Naive thymus-derived CD4-positive, alpha-beta T cell (primary cell): ENCODE data around the gene GPR32. TPM values are rescaled to one million over a fixed set of nuclear protein-coding genes. Genes with fewer than 3 reads are reported as not detected.
A peak's percentile ranks its signal among the peaks of the same experiment; 100 is the strongest.
"Not testable (repeated sequence)": the region's sequence is repeated elsewhere in the genome, so short reads cannot be mapped to it uniquely, and the experiment has no call there.

ENCODE experiments used
- ATAC-seq: fragments of 150-1000 bp; cut with Tn5 transposase; 2 replicates; pipeline ENCODE4 v1.10.0; 2021; ENCODE audit warnings: mild to moderate bottlenecking, moderate library complexity
- CTCF ChIA-PET: fragments of 350-600 bp; sonication (Branson Sonifier 250); formaldehyde crosslinking; loops from one replicate; lab custom pipeline; 2021; ENCODE audit warnings: antibody characterized with exemption; lab: Charles Lee
- POLR2A ChIA-PET: fragments of 350-600 bp; sonication (Branson Sonifier 250); formaldehyde crosslinking; loops from one replicate; lab custom pipeline; 2021; ENCODE audit warnings: antibody characterized with exemption, inconsistent platforms; lab: Charles Lee
- DNase-seq, 9 donors: peaks; one replicate each; pipeline versions ENCODE4 v3.0.0 to v3.0.0-alpha.2; 2020 to 2022; ENCODE audit warnings: mixed read lengths in 1 of 9
- H3K27ac ChIP-seq: one replicate; pipeline ENCODE4 v1.7.0; 2013; ENCODE audit warnings: mild to moderate bottlenecking, low read depth, low read length, moderate library complexity
- H3K27me3 ChIP-seq, 2 donors: one replicate each; pipeline ENCODE4 v1.7.0; 2013; ENCODE audit warnings: low read length in 2 of 2, mild to moderate bottlenecking in 2 of 2, moderate library complexity in 2 of 2; ENCODE audit not compliant: control insufficient read depth in 2 of 2, insufficient read depth in 2 of 2
- H3K36me3 ChIP-seq, 3 experiments: 1 replicate in 2 of 3; 2 replicates in 1 of 3; pipeline ENCODE4 v1.7.0; 2013; ENCODE audit warnings: low read length in 3 of 3, mild to moderate bottlenecking in 3 of 3, moderate library complexity in 1 of 3; ENCODE audit not compliant: insufficient read depth in 3 of 3, control insufficient read depth in 2 of 3
- H3K4me1 ChIP-seq, 2 donors: one replicate each; pipeline ENCODE4 v1.7.0; 2013; ENCODE audit warnings: low read length in 2 of 2, mild to moderate bottlenecking in 2 of 2, moderate library complexity in 1 of 2; ENCODE audit not compliant: control insufficient read depth in 2 of 2, insufficient read depth in 2 of 2
- H3K4me3 ChIP-seq: 2 replicates; pipeline ENCODE4 v1.7.0; 2013; ENCODE audit warnings: mild to moderate bottlenecking, low read length
- H3K9me3 ChIP-seq, 3 experiments: 1 replicate in 2 of 3; 2 replicates in 1 of 3; pipeline ENCODE4 v1.7.0; 2013; ENCODE audit warnings: low read length in 3 of 3; ENCODE audit not compliant: control insufficient read depth in 2 of 3
- H3K27ac Mint-ChIP-seq, 9 donors: one replicate each; pipeline ENCODE4 v1.8.0; 2020 to 2022; ENCODE audit warnings: mixed read lengths in 9 of 9, mild to moderate bottlenecking in 8 of 9, moderate library complexity in 5 of 9, inconsistent platforms in 2 of 9
- H3K27me3 Mint-ChIP-seq, 5 donors: one replicate each; pipeline ENCODE4 v1.8.0; 2021 to 2022; ENCODE audit warnings: mixed read lengths in 5 of 5, mild to moderate bottlenecking in 1 of 5
- H3K36me3 Mint-ChIP-seq, 5 donors: one replicate each; pipeline ENCODE4 v1.8.0; 2020 to 2022; ENCODE audit warnings: mixed read lengths in 5 of 5, mild to moderate bottlenecking in 3 of 5, inconsistent platforms in 1 of 5
- H3K4me1 Mint-ChIP-seq, 7 donors: one replicate each; pipeline ENCODE4 v1.8.0; 2020 to 2022; ENCODE audit warnings: mixed read lengths in 7 of 7, mild to moderate bottlenecking in 3 of 7, inconsistent platforms in 1 of 7
- H3K4me3 Mint-ChIP-seq, 10 donors: one replicate each; pipeline ENCODE4 v1.8.0; 2020 to 2022; ENCODE audit warnings: mild to moderate bottlenecking in 10 of 10, mixed read lengths in 10 of 10, moderate library complexity in 6 of 10, inconsistent platforms in 2 of 10
- H3K9me3 Mint-ChIP-seq, 11 donors: one replicate each; pipeline ENCODE4 v1.8.0; 2020 to 2022; ENCODE audit warnings: mixed read lengths in 11 of 11, mild to moderate bottlenecking in 4 of 11, inconsistent platforms in 1 of 11, moderate library complexity in 1 of 11
- intact Hi-C, 2 donors: fragments of 100-400 bp; cut with micrococcal nuclease; formaldehyde crosslinking; loops; one replicate each; pipeline ENCODE4 v1.15.1; 2023
- polyA plus RNA-seq, 2 donors: library from polyadenylated mRNA; unstranded; fragments of 300-500 nt; fragmentation: Illumina TruSeq; gene quantifications; one replicate each; pipeline ENCODE4 v1.2.3, GENCODE V29; 2021
- total RNA-seq, 6 experiments: library from RNA in 5 of 6; stranded (reverse) in 5 of 6; gene quantifications; 1 replicate in 5 of 6; 2 replicates in 1 of 6; pipeline ENCODE4 v1.2.3 and lab custom pipeline; 2021 to 2026

Gene GPR32
- total and polyA plus RNA-seq, 7 experiments from 2014 or later = not detected

DNA sequence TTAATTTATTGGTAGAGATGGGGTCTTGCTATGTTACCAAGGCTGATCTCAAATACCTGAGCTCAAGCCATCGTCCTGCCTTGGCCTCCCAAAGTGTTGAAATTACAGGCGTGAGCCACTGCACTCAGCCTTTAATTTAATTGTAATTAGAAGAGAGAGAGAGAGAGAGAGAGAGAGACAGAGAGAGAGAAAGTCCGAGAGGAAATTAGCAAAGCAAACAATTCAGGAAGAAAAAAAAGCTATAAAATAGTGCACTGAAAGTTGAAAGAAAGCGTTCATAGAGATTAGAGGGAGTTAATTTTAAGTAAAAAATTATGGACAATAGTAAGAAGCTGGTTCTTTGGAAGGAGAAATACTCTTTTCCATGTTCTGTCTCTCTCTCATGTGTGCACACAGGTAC, 7.0 kb downstream of the GPR32 start:
- H3K4me1 Mint-ChIP-seq = peaks cover 0 to 10% (median 6%) of the 10 kb centered on the region in 7 donors
- intact Hi-C loops = no loop called here

DNA sequence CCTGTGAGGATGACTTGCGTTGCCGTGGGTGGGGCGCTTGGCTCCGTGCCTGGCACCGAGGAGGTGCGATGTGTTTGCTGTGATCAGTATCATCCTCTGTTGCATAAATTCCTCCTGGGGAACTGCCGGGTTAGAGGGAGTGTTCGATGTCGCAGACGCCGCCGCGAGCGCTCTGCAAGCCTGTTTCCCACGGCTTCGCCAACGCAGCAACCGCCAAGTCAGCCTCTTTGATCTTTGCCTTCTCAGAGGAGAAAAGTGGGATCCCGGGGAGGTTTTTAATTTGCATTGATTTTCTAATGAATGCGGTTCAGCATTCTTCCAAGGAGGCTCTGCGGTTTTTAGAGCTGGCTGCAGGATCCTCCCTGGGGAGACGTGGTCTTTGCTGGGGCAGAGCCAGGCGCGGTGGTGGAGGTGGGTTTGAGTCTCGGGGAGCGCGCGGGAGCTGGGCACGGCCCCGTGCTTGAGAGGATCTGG, 7.6 kb downstream of the GPR32 start:
- H3K4me3 Mint-ChIP-seq = no peak overlapping the region
- intact Hi-C loops = no loop called here
- ChIA-PET CTCF (no interaction called here), POLR2A (interaction anchor here (1.0 kb wide), 1 partner anchor 421 kb away, joined by 3 read pairs; no protein-coding TSS in a partner anchor)
- Histone ChIP-seq H3K27me3 (peaks cover 0 to 17% of the 10 kb centered on the region in 2 donors), H3K4me1 (no peaks in the 10 kb centered on the region), H3K4me3 (no peak overlapping the region), H3K27ac (no peak overlapping the region), H3K36me3 (no peaks in the 10 kb centered on the region), H3K9me3 (no peaks in the 10 kb centered on the region)
- peaks cover 0 to 4% (median 0%) of the 10 kb centered on the region in 11 donors for H3K9me3 Mint-ChIP-seq
- H3K27me3 Mint-ChIP-seq = peaks cover 55 to 85% (median 79%) of the 10 kb centered on the region in 5 donors
- ATAC-seq (no peak), DNase-seq (no peak)
- peaks cover 2 to 14% (median 6%) of the 10 kb centered on the region in 7 donors for H3K4me1 Mint-ChIP-seq
- no peak overlapping the region for H3K27ac Mint-ChIP-seq
- H3K36me3 Mint-ChIP-seq = no peaks in the 10 kb centered on the region

More for the DNA sequence above, 7.0 kb downstream of the GPR32 start:
- Histone ChIP-seq H3K27me3 (peaks cover 0 to 17% of the 10 kb centered on the region in 2 donors), H3K4me1 (no peaks in the 10 kb centered on the region), H3K27ac (no peak overlapping the region), H3K4me3 (no peak overlapping the region), H3K36me3 (no peaks in the 10 kb centered on the region), H3K9me3 (no peaks in the 10 kb centered on the region)
- no peaks in the 10 kb centered on the region for H3K36me3 Mint-ChIP-seq
- H3K27me3 Mint-ChIP-seq = peaks cover 52 to 85% (median 75%) of the 10 kb centered on the region in 5 donors
- ChIA-PET CTCF (interaction anchor here (0.6 kb wide), 2 partner anchors 103 to 1679 kb away, joined by 3 read pairs; no protein-coding TSS in a partner anchor), POLR2A (interaction anchor here (1.0 kb wide), 1 partner anchor 420 kb away, joined by 3 read pairs; no protein-coding TSS in a partner anchor)
- no peak overlapping the region for H3K4me3 Mint-ChIP-seq
- H3K27ac Mint-ChIP-seq = no peak overlapping the region
- peaks cover 0 to 4% (median 0%) of the 10 kb centered on the region in 11 donors for H3K9me3 Mint-ChIP-seq
- DNase-seq = no peak
- ATAC-seq = no peak

DNA sequence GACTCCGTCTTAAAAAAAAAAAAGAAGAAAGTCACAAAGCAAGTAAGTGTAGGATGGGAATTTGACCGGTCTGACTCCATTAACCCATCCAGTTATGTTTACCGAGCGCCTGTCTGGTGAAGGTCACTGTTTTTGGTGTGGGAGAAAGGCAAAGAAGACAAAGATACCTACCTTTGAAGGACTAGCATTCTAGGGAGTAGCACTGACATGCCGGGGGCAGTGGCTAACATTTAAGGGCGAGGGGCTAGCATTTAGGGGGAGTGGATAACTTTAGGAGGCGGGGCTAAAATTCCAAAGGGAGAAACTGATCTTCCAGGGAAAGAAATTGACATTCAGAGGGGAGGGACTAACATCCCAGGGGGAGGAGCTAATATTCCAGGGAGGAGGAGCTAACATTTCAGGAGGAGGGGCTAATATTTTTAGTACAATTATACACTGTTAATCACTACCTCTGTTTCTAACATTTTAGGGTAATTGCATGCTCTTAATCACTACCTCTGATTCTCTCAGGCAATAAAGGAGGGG, 8.7 kb downstream of the GPR32 start:
- Mint-ChIP-seq H3K4me3 (no peak overlapping the region), H3K27ac (no peak overlapping the region), H3K36me3 (no peaks in the 10 kb centered on the region), H3K4me1 (peaks cover 2 to 20% (median 12%) of the 10 kb centered on the region in 7 donors), H3K9me3 (peaks cover 0 to 4% (median 0%) of the 10 kb centered on the region in 11 donors), H3K27me3 (peaks cover 55 to 85% (median 75%) of the 10 kb centered on the region in 5 donors)
- ATAC-seq (no peak), DNase-seq (no peak)
- no peaks in the 10 kb centered on the region for H3K9me3 ChIP-seq
- no peak overlapping the region for H3K4me3 ChIP-seq
- H3K36me3 ChIP-seq = no peaks in the 10 kb centered on the region
- H3K27ac ChIP-seq = no peak overlapping the region
- H3K27me3 ChIP-seq = peaks cover 0 to 17% of the 10 kb centered on the region in 2 donors
- H3K4me1 ChIP-seq = no peaks in the 10 kb centered on the region
- intact Hi-C loops = no loop called here
- ChIA-PET CTCF (interaction anchor here (0.6 to 0.9 kb wide), 2 partner anchors 9 to 631 kb away, joined by 3 read pairs; no protein-coding TSS in a partner anchor), POLR2A (no interaction called here)

DNA sequence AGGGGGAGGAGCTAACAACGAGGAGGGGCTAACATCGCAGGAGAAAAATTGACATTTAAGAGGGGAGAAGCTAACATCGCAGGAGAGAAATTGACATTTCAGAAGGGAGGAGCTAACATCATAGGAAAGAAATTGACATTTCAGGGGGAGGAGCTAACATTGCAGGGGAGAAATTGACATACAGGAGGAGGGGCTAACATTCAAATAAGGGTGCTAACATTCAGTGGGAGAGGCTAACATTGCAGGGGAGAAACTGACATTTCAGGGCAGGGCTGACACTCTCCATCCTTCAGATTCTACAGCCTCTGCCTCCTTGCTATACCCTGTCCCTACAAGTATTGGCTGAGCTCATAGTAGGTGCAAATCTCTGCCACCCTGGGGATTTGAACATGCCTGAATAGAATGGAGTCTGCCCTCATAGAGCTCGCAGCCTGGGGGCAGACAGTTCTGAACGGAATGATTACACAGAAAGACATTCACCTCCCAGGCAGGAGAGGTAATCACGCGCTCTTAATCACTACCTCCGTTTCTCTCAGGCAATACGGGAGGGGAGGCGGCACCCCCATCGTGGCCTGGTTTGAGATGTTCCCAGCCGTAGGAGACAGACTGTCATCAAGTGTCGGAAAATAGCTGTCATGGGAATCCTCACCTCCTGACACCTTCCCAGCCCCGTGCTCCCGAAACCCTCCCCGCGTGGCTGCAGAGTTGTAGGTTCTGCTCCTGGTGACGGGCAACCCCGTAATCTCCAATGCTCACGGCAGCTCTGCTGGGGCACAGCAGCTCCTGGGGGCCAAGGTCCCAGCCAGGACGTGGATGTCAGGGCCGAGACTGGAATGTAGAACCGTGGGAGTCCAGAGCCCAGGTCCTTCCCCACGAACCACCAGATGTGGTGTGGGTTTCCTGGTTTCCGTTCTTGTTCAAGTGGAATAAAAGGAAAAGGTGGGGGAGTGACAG, 9.5 kb downstream of the GPR32 start:
- H3K9me3 ChIP-seq = no peaks in the 10 kb centered on the region
- Mint-ChIP-seq H3K9me3 (peaks cover 0 to 4% (median 0%) of the 10 kb centered on the region in 11 donors), H3K4me3 (no peak overlapping the region), H3K27ac (no peak overlapping the region), H3K27me3 (peaks cover 51 to 78% (median 68%) of the 10 kb centered on the region in 5 donors), H3K4me1 (peaks cover 2 to 20% (median 12%) of the 10 kb centered on the region in 7 donors), H3K36me3 (no peaks in the 10 kb centered on the region)
- DNase-seq (no peak), ATAC-seq (no peak)
- H3K36me3 ChIP-seq = no peaks in the 10 kb centered on the region
- peaks cover 0 to 17% of the 10 kb centered on the region in 2 donors for H3K27me3 ChIP-seq
- ChIA-PET CTCF (interaction anchor here (0.6 to 0.9 kb wide), 2 partner anchors 9 to 632 kb away, joined by 3 read pairs; no protein-coding TSS in a partner anchor), POLR2A (no interaction called here)
- intact Hi-C loops = loop anchor here (5.0 kb wide), 2 partner anchors 172 to 842 kb away; no protein-coding TSS in a partner anchor
- no peak overlapping the region for H3K27ac ChIP-seq
- H3K4me1 ChIP-seq = no peaks in the 10 kb centered on the region
- no peak overlapping the region for H3K4me3 ChIP-seq

GRCh38 chr19:50780753-50781435, 10.6 kb downstream of the GPR32 start:
- no peak for DNase-seq
- Histone ChIP-seq H3K4me3 (no peak overlapping the region), H3K36me3 (no peaks in the 10 kb centered on the region), H3K4me1 (no peaks in the 10 kb centered on the region), H3K27me3 (peaks cover 0 to 17% of the 10 kb centered on the region in 2 donors), H3K27ac (no peak overlapping the region), H3K9me3 (no peaks in the 10 kb centered on the region)
- intact Hi-C loops = loop anchor here (5.0 kb wide), 2 partner anchors 174 to 844 kb away; no protein-coding TSS in a partner anchor
- Mint-ChIP-seq H3K36me3 (no peaks in the 10 kb centered on the region), H3K4me3 (no peak overlapping the region), H3K27ac (no peak overlapping the region), H3K9me3 (peaks cover 0 to 4% (median 0%) of the 10 kb centered on the region in 11 donors), H3K4me1 (peaks cover 2 to 20% (median 12%) of the 10 kb centered on the region in 7 donors), H3K27me3 (peaks cover 50 to 67% (median 57%) of the 10 kb centered on the region in 5 donors)
- CTCF ChIA-PET = interaction anchor here (1.2 kb wide), 1 partner anchor 424 kb away, joined by 3 read pairs; no protein-coding TSS in a partner anchor
- no peak for ATAC-seq
- POLR2A ChIA-PET = no interaction called here

DNA sequence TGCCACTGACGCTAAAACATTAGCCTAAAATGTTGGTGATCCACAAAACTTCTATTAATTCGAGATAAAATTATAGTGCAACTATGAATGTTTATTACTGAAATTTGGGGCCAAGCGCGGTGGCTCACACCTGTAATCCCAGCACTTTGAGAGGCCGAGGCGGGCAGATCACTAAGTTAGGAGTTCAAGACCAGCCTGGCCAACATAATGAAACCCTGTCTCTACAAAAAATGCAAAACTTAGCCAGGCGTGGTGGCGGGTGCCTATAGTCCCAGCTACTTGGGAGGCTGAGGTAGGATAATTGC, 13.5 kb downstream of the GPR32 start:
- POLR2A ChIA-PET = interaction anchor here (0.9 kb wide), 1 partner anchor 426 kb away, joined by 3 read pairs; no protein-coding TSS in a partner anchor
- H3K36me3 ChIP-seq, H3K9me3 ChIP-seq, H3K36me3 Mint-ChIP-seq, H3K4me3 ChIP-seq, H3K27me3 ChIP-seq, DNase-seq, H3K4me1 ChIP-seq, H3K4me3 Mint-ChIP-seq, H3K27ac ChIP-seq, H3K9me3 Mint-ChIP-seq, ATAC-seq: not testable (repeated sequence)
- CTCF ChIA-PET = interaction anchor here (1.2 to 1.5 kb wide), 3 partner anchors 247 to 431 kb away, joined by 3 to 7 read pairs (median 5); no protein-coding TSS in a partner anchor
- Mint-ChIP-seq H3K27me3 (peaks cover 26 to 41% (median 32%) of the 10 kb centered on the region in 5 donors), H3K4me1 (peaks cover 0 to 12% (median 5%) of the 10 kb centered on the region in 7 donors), H3K27ac (peak overlapping the region in 1 of 9 donors; percentile 32)
- intact Hi-C loops = loop anchor here (1.0 to 5.0 kb wide), 8 partner anchors 59 to 846 kb away; no protein-coding TSS in a partner anchor
